HepG2 (cell line): Measurements from ENCODE around the gene SMIM43. TPM values are rescaled to one million over a fixed set of nuclear protein-coding genes. Genes with fewer than 3 reads are reported as not detected.

ENCODE experiments used
- CEBPG ChIP-seq: IDR thresholded peaks from 2 replicates; pipeline ENCODE4 v1.6.1; 2016
- FOXA1 ChIP-seq, 2 experiments: fragments of 450-650 bp in 1 of 2; sonication (generic) in 1 of 2; formaldehyde crosslinking in 1 of 2; IDR thresholded peaks; 2 replicates each; pipeline versions ENCODE4 v1.4.0 to v1.6.1; 2016 to 2020; ENCODE audit warnings: missing genetic modification reagents in 1 of 2
- HOXA5 ChIP-seq: sonication (generic); formaldehyde crosslinking; IDR thresholded peaks from 2 replicates; pipeline ENCODE4 v1.4.0; 2020; ENCODE audit warnings: missing genetic modification reagents
- JUN ChIP-seq: sonication (generic); formaldehyde crosslinking; IDR thresholded peaks from 2 replicates; pipeline ENCODE4 v1.4.0; 2020; ENCODE audit warnings: mild to moderate bottlenecking, missing genetic modification reagents
- KDM6A ChIP-seq: IDR thresholded peaks from 2 replicates; pipeline ENCODE4 v1.6.1; 2016; ENCODE audit warnings: low read depth
- MATR3 ChIP-seq: sonication (generic); formaldehyde crosslinking; IDR thresholded peaks from 2 replicates; pipeline ENCODE4 v1.4.0; 2020; ENCODE audit warnings: missing genetic modification reagents
- MTF2 ChIP-seq: sonication (generic); formaldehyde crosslinking; IDR thresholded peaks from 2 replicates; pipeline ENCODE4 v1.5.0; 2020; ENCODE audit warnings: missing genetic modification reagents, borderline replicate concordance
- NR2F6 ChIP-seq, 2 experiments: IDR thresholded peaks; 2 replicates each; pipeline ENCODE4 v1.6.1; 2016; ENCODE audit warnings: antibody characterized with exemption in 1 of 2, mild to moderate bottlenecking in 1 of 2
- POLR2AphosphoS5 ChIP-seq: IDR thresholded peaks from 2 replicates; pipeline ENCODE4 v1.6.1; 2012; ENCODE audit warnings: low read depth, low read length
- RELA ChIP-seq: sonication (generic); formaldehyde crosslinking; IDR thresholded peaks from 2 replicates; pipeline ENCODE4 v1.4.0; 2020; ENCODE audit warnings: missing genetic modification reagents
- THYN1 ChIP-seq: sonication (generic); formaldehyde crosslinking; IDR thresholded peaks from 2 replicates; pipeline ENCODE4 v1.8.1; 2023; ENCODE audit warnings: low read depth, mild to moderate bottlenecking, moderate library complexity, missing genetic modification reagents, borderline replicate concordance
- XBP1 ChIP-seq: sonication (generic); formaldehyde crosslinking; IDR thresholded peaks from 2 replicates; pipeline ENCODE4 v1.5.0; 2020; ENCODE audit warnings: missing genetic modification reagents
- ZC3H4 ChIP-seq: sonication (generic); formaldehyde crosslinking; IDR thresholded peaks from 2 replicates; pipeline ENCODE4 v1.4.0; 2020; ENCODE audit warnings: missing genetic modification reagents, borderline replicate concordance
- ZFP1 ChIP-seq: IDR thresholded peaks from 2 replicates; pipeline ENCODE4 v1.6.1; 2016
- ZKSCAN5 ChIP-seq: sonication (generic); formaldehyde crosslinking; IDR thresholded peaks from 2 replicates; pipeline ENCODE4 v1.5.1; 2020; ENCODE audit warnings: mild to moderate bottlenecking, missing genetic modification reagents
- ZMYM3 ChIP-seq: sonication (generic); formaldehyde crosslinking; IDR thresholded peaks from 2 replicates; pipeline ENCODE4 v1.5.1; 2020; ENCODE audit warnings: mild to moderate bottlenecking, missing genetic modification reagents
- ZNF205 ChIP-seq: IDR thresholded peaks from 2 replicates; pipeline ENCODE4 v1.6.1; 2018; ENCODE audit warnings: missing biosample characterization, missing genetic modification reagents
- ZNF256 ChIP-seq: sonication (generic); formaldehyde crosslinking; conservative IDR thresholded peaks from 2 replicates; pipeline ENCODE4 v1.4.0; 2020; ENCODE audit warnings: missing genetic modification reagents
- ZNF350 ChIP-seq: sonication (generic); formaldehyde crosslinking; IDR thresholded peaks from 2 replicates; pipeline ENCODE4 v1.4.0; 2020; ENCODE audit warnings: mild to moderate bottlenecking, low read depth, missing genetic modification reagents, borderline replicate concordance
- ZNF432 ChIP-seq: sonication (generic); formaldehyde crosslinking; IDR thresholded peaks from 2 replicates; pipeline ENCODE4 v1.5.0; 2020; ENCODE audit warnings: missing genetic modification reagents, mild to moderate bottlenecking, borderline replicate concordance
- ZNF570 ChIP-seq: sonication (generic); formaldehyde crosslinking; IDR thresholded peaks from 2 replicates; pipeline ENCODE4 v1.4.0; 2020; ENCODE audit warnings: mild to moderate bottlenecking, missing genetic modification reagents, borderline replicate concordance
- ZNF737 ChIP-seq: sonication (generic); formaldehyde crosslinking; IDR thresholded peaks from 2 replicates; pipeline ENCODE4 v1.5.0; 2020; ENCODE audit warnings: missing genetic modification reagents, mild to moderate bottlenecking, borderline replicate concordance
- ZNF747 ChIP-seq: sonication (generic); formaldehyde crosslinking; IDR thresholded peaks from 2 replicates; pipeline ENCODE4 v1.8.1; 2023; ENCODE audit warnings: missing genetic modification reagents, mild to moderate bottlenecking, borderline replicate concordance
- polyA plus RNA-seq, 8 experiments: library from polyadenylated mRNA; depleted of rRNA in 3 of 8; stranded (reverse) in 7 of 8; unstranded in 1 of 8; fragments of >200 nt; fragmentation: Illumina TruSeq in 4 of 8; extraction: Trizol in 4 of 8; gene quantifications; 2 replicates each; pipeline versions ENCODE4 v1.2.1 to v1.2.3, GENCODE V29; 2011 to 2016; ENCODE audit warnings: low read depth in 4 of 8, missing spikeins in 1 of 8, mixed read lengths in 1 of 8; ENCODE audit not compliant: insufficient read depth in 1 of 8
- total RNA-seq, 5 experiments: library from RNA; depleted of rRNA; stranded (reverse); fragments of >200 nt; fragmentation: Illumina TruSeq; extraction: Trizol; gene quantifications; 2 replicates each; pipeline ENCODE4 v1.2.3, GENCODE V29; 2016; ENCODE audit warnings: low read depth in 1 of 5
- TF ChIP-seq, protein P1 (sequence below), 2 experiments: fragments of 450-650 bp in 1 of 2; sonication (generic) in 1 of 2; formaldehyde crosslinking; IDR thresholded peaks; 2 replicates each; pipeline versions ENCODE4 v1.5.0 to v1.8.0; 2020 to 2022; ENCODE audit warnings: mild to moderate bottlenecking in 1 of 2, missing genetic modification reagents in 1 of 2
- TF ChIP-seq, protein P2 (sequence below): sonication (generic); formaldehyde crosslinking; IDR thresholded peaks from 2 replicates; pipeline ENCODE4 v1.8.0; 2022; ENCODE audit warnings: low read depth, missing genetic modification reagents
- TF ChIP-seq, protein P3 (sequence below): sonication (generic); formaldehyde crosslinking; conservative IDR thresholded peaks from 2 replicates; pipeline ENCODE4 v1.8.0; 2022; ENCODE audit warnings: low read depth, missing genetic modification reagents

SMIM43 gene
- total and polyA plus RNA-seq, 2 of the 13 experiments (the other 11 are each of a cell fraction or from before 2014, with no cell fraction given) = not detected

DNA sequence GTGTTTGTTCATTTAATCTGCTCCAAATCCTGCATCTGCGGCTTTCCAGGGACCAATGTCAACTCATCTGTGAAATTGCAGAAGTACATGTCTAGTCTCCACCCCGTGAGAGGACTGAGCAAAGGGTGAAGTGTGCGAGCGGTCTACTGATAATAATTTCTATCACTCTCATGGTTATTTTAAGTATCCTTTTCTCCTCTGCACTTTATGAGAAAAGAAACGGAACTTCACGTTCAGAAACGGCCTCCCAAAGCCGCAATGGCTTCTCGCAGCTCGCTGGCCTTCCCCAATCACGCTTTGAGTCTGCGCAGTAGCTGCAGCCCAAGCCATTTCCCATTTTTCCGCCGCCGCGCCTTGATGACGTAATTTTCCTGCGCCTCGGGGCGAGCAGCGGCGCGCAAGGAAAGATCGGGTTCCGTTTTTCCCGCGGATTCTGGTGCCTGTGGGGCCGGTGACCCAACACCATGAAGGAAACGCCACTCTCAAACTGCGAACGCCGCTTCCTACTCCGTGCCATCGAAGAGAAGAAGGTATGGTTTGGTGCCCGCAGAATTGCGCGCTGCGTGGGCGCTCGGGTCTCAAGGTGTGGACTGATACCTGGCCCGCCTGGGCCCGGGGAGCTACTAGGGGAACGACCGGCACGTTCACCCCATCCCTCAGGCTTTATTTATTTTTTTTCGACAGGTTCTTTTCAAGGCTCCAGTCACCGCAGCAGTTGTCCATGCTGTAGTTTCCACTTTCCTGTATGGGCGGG is 36.2 kb upstream of the SMIM43 start, which contains the start of gene EXOSC9 (continued):
- TF ChIP-seq XBP1 (no peak), ZKSCAN5 (no peak), ZNF432 (CRISPR knock-in tag) (no peak), ZNF256 (peak; percentile 55), RELA (CRISPR knock-in tag) (no peak), MATR3 (CRISPR knock-in tag) (no peak), FOXA1 (IDR thresholded peaks at IDR 0.05) (no peak), FOXA1 (CRISPR knock-in tag; IDR thresholded peaks at IDR 0.05) (no peak), CEBPG (CRISPR knock-in tag) (peak; percentile 73), ZNF205 (peak; percentile 65; the same call in 1 of the 2 replicates), MTF2 (CRISPR knock-in tag) (no peak), KDM6A (CRISPR knock-in tag) (no peak), ZNF350 (CRISPR knock-in tag) (peak; percentile 92), ZNF747 (CRISPR knock-in tag) (no peak), ZC3H4 (CRISPR knock-in tag) (no peak), ZNF737 (CRISPR knock-in tag) (no peak), THYN1 (no peak), ZNF570 (CRISPR knock-in tag) (no peak), NR2F6 (IDR thresholded peaks at IDR 0.05) (no peak), NR2F6 (CRISPR knock-in tag; IDR thresholded peaks at IDR 0.05) (peak; percentile 47; the same call in 1 of the 2 replicates), HOXA5 (peak; percentile 93; the same call in 1 of the 2 replicates), ZMYM3 (CRISPR knock-in tag) (0 out of 2 replicates have a peak, but pooled peaks have one; percentile 4), JUN (CRISPR knock-in tag) (0 out of 2 replicates have a peak, but pooled peaks have one; percentile 72), POLR2AphosphoS5 (peak; percentile 96), ZFP1 (0 out of 2 replicates have a peak, but pooled peaks have one; percentile 57)
- TF ChIP-seq, protein P1, sequence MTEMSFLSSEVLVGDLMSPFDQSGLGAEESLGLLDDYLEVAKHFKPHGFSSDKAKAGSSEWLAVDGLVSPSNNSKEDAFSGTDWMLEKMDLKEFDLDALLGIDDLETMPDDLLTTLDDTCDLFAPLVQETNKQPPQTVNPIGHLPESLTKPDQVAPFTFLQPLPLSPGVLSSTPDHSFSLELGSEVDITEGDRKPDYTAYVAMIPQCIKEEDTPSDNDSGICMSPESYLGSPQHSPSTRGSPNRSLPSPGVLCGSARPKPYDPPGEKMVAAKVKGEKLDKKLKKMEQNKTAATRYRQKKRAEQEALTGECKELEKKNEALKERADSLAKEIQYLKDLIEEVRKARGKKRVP (CRISPR knock-in tag; IDR thresholded peaks at IDR 0.05) = peak in 1 of 2 experiments; percentile 63; a peak in 2 of 4 replicates
- TF ChIP-seq, protein P2, sequence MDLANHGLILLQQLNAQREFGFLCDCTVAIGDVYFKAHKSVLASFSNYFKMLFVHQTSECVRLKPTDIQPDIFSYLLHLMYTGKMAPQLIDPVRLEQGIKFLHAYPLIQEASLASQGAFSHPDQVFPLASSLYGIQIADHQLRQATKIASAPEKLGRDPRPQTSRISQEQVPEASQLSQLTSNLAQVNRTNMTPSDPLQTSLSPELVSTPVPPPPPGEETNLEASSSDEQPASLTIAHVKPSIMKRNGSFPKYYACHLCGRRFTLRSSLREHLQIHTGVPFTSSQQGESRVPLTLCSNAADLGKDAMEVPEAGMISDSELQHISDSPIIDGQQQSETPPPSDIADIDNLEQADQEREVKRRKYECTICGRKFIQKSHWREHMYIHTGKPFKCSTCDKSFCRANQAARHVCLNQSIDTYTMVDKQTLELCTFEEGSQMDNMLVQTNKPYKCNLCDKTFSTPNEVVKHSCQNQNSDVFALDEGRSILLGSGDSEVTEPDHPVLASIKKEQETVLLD = peak; percentile 72
- TF ChIP-seq, protein P3, sequence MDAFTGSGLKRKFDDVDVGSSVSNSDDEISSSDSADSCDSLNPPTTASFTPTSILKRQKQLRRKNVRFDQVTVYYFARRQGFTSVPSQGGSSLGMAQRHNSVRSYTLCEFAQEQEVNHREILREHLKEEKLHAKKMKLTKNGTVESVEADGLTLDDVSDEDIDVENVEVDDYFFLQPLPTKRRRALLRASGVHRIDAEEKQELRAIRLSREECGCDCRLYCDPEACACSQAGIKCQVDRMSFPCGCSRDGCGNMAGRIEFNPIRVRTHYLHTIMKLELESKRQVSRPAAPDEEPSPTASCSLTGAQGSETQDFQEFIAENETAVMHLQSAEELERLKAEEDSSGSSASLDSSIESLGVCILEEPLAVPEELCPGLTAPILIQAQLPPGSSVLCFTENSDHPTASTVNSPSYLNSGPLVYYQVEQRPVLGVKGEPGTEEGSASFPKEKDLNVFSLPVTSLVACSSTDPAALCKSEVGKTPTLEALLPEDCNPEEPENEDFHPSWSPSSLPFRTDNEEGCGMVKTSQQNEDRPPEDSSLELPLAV = no peak
